ENCODE data around the gene ZKSCAN1.

- TF ChIP-seq, protein P1, sequence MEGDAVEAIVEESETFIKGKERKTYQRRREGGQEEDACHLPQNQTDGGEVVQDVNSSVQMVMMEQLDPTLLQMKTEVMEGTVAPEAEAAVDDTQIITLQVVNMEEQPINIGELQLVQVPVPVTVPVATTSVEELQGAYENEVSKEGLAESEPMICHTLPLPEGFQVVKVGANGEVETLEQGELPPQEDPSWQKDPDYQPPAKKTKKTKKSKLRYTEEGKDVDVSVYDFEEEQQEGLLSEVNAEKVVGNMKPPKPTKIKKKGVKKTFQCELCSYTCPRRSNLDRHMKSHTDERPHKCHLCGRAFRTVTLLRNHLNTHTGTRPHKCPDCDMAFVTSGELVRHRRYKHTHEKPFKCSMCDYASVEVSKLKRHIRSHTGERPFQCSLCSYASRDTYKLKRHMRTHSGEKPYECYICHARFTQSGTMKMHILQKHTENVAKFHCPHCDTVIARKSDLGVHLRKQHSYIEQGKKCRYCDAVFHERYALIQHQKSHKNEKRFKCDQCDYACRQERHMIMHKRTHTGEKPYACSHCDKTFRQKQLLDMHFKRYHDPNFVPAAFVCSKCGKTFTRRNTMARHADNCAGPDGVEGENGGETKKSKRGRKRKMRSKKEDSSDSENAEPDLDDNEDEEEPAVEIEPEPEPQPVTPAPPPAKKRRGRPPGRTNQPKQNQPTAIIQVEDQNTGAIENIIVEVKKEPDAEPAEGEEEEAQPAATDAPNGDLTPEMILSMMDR (IDR thresholded peaks at IDR 0.05; ENCODE audit: low read depth, low read length, poor library complexity, severe bottlenecking) = peak; percentile 65
- no peak for TF ChIP-seq EZH2phosphoT487 (IDR thresholded peaks at IDR 0.05; ENCODE audit: borderline replicate concordance, low read length)
Measured at GRCh38 chr7:100049441-100050291, 34.3 kb downstream of the ZKSCAN1 start, which contains the start of gene ZSCAN21.
